HG03469 (cell line): ENCODE measurements around the gene IFIT1B.
"Not testable (repeated sequence)": the region's sequence is repeated elsewhere in the genome, so short reads cannot be mapped to it uniquely, and the experiment has no call there.

Experiments
- ATAC-seq: cut with Tn5 transposase; IDR thresholded peaks from one replicate; pipeline ENCODE4 v1.9.1; 2021; ENCODE audit warnings: mild to moderate bottlenecking, moderate library complexity, moderate number of reproducible peaks; ENCODE audit not compliant: unreplicated experiment

IFIT1B gene

DNA sequence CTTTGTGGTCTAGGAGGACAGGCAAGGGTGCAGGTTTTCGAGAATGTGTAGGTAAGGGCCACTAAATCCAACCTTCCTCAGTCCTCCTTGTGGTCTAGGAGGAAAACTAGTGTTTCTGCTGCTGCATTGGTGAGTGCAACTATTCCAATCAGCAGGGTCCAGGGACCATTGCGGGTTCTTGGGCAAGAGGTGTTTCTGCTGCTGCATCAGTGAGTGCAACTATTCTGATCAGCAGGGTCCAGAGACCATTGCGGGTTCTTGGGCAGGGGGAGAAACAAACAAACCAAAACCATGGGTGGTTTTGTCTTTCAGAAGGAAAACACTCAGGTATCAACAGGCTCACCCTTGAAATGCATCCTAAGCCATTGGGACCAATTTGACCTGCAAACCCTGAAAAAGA, 29.9 kb downstream of the IFIT1B start:
- not testable (repeated sequence) for ATAC-seq

DNA sequence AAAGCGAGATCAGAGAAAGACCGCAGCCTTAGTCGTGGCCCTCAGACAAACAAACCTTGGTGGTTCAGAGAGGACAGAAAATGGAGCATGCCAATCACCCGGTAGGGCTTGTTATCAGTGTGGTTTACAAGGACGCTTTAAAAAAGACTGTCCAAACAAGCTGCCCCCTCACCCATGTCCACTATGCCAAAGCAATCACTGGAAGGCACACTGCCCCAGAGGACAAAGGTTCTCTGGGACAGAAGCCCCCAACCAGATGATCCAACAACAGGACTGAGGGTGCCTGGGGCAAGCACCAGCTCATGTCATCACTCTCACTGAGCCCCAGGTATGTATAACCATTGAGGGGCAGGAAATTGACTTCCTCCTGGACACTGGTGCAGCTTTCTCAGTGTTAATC, 31.4 kb downstream of the IFIT1B start:
- not testable (repeated sequence) for ATAC-seq

DNA sequence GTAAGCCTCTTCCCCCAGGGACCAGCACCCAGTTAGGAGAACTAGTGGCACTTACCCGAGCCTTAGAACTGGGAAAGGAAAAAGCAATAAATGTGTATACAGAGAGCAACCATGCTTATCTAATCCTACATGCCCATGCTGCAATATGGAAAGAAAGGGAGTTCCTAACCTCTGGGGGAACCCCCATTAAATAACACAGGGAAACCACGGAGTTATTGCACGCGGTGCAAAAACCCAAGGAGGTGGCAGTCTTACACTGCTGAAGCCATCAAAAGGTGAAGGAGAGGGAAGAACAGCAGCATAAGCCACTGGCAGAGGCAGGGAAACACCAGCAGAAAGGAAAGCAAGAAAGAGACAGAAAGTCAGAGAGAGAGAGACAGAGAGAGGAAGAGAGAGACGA, 32.7 kb downstream of the IFIT1B start:
- not testable (repeated sequence) for ATAC-seq

DNA sequence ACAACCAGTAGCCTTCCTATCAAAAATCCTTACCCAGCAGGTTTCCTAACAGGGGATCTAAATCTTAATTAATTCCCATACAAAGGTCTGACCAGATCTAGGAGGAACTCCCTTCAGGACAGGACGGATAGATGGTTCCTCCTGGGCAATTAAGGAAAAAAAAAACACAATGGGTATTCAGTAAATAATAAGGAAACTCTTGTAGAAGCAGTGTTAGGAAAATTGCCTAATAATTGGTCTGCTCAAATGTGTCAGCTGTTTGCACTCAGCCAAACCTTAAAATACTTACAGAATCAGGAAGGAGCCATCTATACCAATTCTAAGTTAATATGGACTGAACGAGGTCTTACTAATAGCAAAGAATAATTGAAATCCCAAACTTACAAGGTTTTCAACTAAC, 33.3 kb downstream of the IFIT1B start:
- not testable (repeated sequence) for ATAC-seq

DNA sequence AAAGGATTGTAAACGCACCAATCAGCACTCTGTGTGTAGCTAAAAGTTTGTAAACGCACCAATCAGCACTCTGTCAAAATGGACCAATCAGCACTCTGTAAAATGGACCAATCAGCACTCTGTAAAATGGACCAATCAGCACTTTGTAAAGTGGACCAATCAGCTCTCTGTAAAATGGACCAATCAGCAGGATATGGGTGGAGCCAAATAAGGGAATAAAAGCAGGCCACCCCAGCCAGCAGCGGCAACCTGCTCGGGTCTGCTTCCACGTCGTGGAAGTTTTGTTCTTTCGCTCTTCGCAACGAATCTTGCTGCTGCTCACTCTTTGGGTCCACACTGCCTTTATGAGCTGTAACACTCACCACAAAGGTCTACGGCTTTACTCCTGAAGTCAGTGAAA, 34.4 kb downstream of the IFIT1B start:
- ATAC-seq, result not testable (repeated sequence)

DNA sequence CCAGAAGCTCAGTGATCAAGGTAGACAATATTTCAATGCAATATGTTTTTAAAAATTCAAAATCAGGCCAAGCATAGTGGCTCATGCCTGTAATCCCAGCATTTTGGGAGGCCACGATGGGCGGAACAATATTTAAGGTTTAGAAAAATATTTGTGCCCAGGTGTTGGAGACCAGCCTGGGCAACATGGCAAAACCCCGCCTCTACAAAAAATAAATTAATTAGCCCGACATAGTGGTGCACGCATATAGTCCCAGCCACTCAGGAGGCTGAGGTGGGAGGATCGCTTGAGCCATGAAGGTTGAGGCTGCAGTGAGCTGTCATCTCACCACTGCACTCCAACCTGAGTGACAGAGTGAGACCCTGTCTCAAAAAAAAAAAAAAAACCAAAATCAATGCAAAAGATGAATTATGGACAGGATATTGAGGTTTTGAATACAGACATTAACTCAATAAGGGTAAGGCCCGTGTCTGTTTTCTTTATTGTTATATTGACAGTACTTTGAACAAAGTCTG, 35.6 kb downstream of the IFIT1B start:
- no peak for ATAC-seq

DNA sequence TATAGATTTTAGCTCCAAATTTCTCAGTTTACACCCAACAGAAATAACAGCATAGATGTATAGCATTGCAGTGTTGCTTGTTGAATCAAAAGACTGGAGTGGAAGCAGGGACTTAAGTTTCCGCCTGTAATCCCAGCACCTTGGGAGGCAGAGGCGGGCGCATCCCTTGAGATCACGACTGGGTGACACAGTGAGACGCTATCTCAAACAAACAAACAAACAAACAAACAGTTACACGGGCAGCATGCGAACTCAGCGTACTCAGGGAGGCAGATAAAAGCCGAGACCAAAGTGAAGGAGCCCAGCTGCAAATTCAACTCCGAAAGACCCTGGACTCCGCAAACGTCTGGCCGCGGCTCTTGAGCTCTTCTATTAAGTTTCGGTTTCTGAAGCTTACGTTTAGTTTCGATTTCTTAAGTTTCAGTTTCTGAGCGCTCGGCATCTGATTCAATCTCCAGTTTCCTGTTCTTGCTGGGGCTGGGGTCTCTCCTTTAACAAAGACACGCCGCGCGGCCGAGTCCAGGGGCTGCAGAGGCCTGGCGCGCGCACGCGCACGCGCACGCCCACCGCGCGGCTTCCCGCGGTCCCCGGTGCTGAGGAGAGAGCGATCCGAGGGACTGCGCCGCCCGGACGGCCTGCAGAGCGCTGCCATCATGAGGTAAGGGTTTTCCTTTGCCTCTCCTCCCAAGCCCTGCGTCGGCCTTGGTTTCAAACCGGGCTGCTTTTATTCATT, 36.5 kb downstream of the IFIT1B start, which contains the start of gene IFIT5:
Gene IFIT5 (plus strand): TSS at position 423 of the 733 bp plus-strand sequence. CDS start 231 bp downstream, at position 654.
- ATAC-seq, result peak; percentile 51

DNA sequence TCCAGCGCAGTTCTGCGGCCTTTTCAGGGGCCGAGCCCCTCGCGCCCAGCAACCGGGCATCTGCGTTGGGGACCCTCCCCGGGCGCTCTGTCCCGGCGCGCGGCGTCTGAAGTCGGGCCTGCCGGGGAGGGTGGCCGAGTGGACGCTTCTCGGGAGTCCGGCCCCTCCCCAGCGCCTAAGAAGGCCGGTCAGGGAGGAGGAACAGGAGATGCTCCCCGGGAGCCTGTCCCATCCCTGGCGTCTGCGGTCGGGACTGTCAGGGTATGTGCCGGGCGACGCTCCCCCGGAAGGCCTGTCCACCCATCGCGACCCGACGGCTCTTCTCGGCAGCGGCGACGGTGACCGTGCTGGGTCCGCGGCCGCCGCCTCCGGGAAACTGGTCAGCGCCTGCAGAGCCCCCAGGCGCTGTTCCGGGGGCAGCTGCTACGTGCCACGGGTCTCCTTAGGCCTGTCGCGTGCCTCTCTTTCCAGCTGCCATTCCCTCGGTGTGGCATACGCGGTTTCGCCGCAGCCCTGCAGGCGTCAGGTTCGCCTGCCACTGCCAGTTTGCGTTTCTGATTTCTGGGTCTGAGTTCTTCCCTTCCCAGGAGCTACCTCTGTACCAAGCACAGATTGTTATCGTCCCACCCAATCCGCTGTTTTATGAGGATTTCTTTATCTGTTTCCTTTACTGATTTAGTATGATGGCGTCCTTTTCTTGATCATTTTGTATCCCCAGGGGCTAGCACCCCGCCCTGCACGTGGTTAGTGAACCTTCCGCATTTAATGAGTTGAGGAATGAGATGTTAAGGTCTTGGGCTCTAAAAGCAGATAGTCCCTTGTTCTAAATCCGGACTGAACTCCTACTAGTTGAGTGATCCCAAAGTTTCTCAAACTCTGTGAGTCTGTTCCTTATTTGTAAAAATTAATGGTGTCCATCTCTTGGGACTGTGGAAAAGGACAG, 37.3 kb downstream of the IFIT1B start:
- peak; percentile 27 for ATAC-seq

DNA sequence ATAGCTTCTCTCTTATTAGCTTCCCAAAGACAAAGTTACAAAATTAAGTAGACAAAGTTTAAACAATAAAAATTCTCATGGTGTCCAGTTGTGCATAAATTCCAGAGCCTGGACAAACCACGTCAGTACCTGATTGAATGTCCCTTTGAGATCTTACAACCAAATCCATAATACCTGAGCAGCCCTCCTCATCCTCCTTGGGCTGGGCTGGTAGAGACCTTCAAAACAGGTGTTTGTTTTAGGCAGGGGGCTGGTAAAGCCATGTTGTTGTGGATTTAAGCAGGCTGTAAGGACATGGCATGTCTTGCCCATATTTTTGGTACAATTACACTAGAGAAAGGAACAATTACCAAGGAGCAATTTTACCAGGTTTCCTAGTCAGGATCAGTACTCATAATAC, 38.6 kb downstream of the IFIT1B start:
- no peak for ATAC-seq

DNA sequence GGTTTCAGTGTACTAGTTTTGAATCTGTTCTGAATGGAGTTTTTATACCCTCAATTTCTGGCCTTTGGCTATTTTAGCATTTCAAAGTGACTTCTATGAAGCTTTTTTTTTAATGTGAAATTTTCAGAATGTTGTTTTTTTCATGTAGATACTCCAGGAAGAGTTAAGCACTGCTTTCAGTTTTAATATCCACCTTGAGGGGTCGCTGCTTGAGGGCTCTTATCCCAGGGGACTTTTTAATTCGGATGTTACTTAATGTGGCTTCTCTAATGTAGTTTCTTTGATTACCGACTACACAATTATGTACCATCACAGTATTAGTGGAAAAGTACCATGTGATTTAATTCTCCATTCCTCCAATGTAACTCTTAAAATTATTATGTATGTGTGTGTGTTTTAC, 41.7 kb downstream of the IFIT1B start:
- ATAC-seq, result no peak

DNA sequence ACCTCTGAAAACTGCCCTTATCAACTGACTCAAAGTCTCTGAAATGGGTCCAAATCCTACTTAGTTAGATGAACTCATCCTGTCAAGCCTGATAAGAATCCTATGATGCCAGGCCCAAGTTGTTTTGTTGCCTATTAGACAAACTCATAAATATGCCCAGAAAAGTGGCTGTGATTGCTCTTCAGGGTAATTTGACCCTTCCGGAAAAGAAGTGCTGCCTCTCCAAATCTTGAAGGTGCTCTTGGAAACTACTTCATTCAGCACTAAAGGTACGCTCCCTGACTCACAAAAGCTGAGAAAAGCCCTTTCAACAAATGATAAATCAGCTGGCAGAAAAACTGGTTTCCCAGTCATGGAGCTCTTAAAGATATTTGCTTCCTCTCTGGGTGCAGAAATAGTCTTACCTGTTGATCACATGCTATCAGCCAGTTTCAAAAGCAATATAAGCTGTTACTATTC, 43.2 kb downstream of the IFIT1B start:
- ATAC-seq, result no peak

DNA sequence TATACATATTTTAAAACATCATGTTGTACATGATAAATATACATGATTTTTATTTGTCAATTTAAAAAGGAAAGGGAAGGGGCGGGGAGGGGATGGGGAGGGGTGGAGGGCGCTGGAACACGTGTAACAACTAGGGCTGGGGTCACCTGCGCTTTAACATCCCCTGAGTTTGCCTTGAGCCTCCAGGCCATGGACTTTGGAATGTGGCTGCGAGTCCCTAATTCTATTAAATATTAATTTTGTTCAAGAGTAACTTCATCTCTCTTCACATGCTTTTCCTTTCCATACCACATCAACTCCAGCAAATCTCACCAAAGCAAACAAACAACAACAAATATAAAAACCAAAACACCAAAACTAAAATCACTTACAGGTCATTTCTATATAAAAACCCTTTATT, 47.1 kb downstream of the IFIT1B start:
- no peak for ATAC-seq

DNA sequence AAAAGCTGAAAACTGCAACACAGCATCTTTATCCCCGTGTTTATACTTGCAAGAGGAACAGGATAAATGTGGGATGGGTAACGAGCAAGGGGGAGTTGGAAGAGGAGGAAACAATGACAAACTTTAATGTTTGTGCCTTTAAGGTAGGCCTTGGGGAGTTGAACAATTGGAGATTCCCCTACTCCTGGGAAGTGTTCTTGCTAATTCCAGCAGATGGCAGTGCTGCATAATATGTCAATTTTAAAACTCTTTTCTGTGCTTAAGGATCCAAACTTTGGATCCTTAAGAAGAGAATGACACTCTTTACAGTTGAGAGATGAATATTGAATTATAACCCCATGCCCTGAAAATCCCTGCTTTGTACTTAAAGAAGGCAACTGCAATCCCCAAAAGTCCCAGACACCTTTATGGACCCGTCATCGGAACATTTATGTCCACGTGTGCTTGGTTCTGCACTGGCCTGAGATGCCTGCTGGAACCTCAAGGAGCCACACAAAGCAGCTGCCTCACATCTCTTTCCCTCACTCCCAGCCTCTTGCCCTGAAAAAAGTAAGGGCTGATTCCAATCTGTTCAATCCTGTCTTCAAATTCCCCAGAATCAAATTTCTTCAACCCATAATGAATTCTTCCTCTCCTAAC, 48.5 kb downstream of the IFIT1B start:
- no peak for ATAC-seq

DNA sequence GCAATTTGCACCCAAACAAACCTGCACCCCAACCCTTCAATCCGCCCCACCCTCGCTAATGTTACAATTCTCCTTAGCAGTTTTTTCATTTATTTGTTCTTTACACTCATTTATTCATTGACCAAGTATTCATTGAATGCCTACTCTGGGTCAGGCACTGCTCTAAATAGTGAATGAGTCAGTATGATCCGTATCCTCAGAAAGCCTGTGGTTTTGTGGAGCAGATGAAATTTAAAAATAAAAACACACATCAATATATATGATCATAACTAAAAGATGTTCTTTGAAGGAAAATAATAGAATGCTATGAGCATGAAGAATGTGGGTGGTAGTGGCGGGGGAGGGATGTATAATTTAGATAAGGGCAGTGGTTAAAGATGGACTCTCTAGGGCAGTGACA, 49.8 kb downstream of the IFIT1B start:
- no peak for ATAC-seq

DNA sequence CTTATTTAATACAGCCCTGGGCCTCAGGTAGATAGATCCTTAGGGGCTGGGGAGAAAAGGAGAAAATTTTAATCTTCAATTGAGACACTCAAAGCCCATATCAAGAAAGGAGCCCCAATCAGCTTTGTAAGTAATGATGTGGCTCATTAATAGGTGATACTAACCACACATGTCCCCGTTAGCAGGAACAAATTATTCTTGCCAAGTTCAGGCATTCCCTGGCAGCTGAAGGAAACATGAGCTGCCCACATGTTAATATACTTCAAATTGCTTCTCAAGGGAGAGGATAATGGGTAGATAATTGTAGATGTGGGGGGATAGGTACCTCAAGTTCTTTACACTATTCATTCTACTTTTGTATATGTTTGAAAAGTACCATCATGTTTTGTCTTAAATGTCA, 51.0 kb downstream of the IFIT1B start:
- no peak for ATAC-seq

DNA sequence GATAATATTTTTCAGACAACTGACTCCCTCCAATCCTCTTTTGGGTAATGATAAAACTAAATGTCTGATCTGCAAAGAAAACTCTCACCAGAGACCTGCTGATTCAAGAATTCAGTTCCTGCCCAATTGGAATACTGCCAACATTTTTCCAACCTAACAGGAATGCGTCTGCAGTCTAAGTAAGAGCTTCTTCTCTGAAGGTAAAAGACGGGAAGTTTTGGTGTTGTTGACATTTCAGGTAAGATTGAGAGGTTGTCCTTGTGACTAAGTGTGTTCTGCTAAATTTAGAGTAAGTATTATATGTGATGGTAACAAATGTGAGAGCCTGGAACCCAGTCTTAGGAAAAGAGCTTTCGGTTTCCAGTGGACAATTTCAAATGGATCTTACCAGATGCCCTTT, 54.1 kb downstream of the IFIT1B start:
- no peak for ATAC-seq
